ENCODE measurements around the gene TSPAN14. TPM values are rescaled to one million over a fixed set of nuclear protein-coding genes. Genes with fewer than 3 reads are reported as not detected.

TSPAN14 gene
- total RNA-seq, 2 experiments from 2014 or later = 17.0 to 33.4 TPM

DNA sequence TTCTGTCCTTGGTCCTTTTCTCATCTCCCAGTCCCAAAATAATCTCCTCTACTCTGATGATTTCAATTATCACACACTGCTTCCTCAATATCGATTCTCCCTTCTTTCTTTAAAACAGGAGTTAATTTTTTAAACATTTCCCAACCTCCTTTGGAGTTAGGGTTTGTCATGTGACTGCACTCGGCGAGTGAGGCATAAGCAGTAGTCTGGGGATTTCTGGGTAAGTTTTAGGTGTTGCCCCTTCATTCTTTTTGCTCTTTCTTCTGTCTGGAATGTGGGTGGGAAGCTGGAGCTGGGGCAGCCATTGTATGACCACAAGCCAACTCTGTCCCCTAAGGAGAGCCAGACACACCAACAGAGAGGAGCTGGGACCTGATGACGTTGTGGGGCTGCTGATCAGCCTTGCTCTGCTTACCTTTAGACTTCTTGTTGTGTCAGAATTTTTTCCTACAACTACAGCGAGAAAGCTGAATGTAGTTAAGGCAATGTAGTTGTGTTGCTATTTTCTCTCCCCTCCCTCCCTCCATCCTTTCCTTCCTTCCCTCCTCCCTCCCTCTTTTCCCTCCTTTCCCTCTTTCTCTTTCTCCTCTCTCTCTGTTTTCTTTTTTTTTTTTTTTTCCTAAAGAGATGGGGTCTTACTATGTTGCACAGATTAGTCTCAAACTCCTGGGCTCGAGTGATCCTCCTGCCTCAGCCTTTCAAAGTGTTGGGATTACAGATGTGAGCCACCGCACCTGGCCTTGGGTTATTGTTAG is 6.5 kb upstream of the TSPAN14 start:
- no peaks in the 10 kb centered on the region for H3K36me3 ChIP-seq (ENCODE audit: insufficient read depth, low read length)
- H3K27ac ChIP-seq (ENCODE audit: low read depth, low read length, poor library complexity, severe bottlenecking) = no peak overlapping the region
- ChIA-PET CTCF (ENCODE audit: unreplicated experiment) (interaction anchor here (0.9 to 5.5 kb wide), 2 partner anchors 9 to 58 kb away, joined by 3 to 48 read pairs; no protein-coding TSS in a partner anchor), POLR2A (interaction anchor here (0.6 to 0.8 kb wide), 4 partner anchors 30 to 263 kb away, joined by 3 to 4 read pairs (median 4); no protein-coding TSS in a partner anchor)
- no peak for TF ChIP-seq EZH2phosphoT487 (IDR thresholded peaks at IDR 0.05; ENCODE audit: borderline replicate concordance, low read depth, low read length)
- TF ChIP-seq, protein P1, sequence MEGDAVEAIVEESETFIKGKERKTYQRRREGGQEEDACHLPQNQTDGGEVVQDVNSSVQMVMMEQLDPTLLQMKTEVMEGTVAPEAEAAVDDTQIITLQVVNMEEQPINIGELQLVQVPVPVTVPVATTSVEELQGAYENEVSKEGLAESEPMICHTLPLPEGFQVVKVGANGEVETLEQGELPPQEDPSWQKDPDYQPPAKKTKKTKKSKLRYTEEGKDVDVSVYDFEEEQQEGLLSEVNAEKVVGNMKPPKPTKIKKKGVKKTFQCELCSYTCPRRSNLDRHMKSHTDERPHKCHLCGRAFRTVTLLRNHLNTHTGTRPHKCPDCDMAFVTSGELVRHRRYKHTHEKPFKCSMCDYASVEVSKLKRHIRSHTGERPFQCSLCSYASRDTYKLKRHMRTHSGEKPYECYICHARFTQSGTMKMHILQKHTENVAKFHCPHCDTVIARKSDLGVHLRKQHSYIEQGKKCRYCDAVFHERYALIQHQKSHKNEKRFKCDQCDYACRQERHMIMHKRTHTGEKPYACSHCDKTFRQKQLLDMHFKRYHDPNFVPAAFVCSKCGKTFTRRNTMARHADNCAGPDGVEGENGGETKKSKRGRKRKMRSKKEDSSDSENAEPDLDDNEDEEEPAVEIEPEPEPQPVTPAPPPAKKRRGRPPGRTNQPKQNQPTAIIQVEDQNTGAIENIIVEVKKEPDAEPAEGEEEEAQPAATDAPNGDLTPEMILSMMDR (conservative IDR thresholded peaks at IDR 0.05; ENCODE audit: low read length) = no peak
- no peaks in the 10 kb centered on the region for H3K9me2 ChIP-seq (ENCODE audit: insufficient read depth, low read length)
- H4K20me1 ChIP-seq (ENCODE audit: insufficient read depth, low read length) = no peaks in the 10 kb centered on the region
- no peaks in the 10 kb centered on the region for H3K79me2 ChIP-seq (ENCODE audit: insufficient read depth, low read depth, low read length)
- DNase-seq (ENCODE audit: low spot score) = no peak
- H3K4me3 ChIP-seq (ENCODE audit: low read depth, low read length, poor library complexity, severe bottlenecking) = no peak overlapping the region
- BruUV-seq (replicated peaks) = no TSS peak
- H3K4me2 ChIP-seq (ENCODE audit: low read length) = no peak overlapping the region
- intact Hi-C loops (cut with micrococcal nuclease; ENCODE audit: unreplicated experiment) = no loop called here
- H3K4me1 ChIP-seq (ENCODE audit: insufficient read depth, low read length, poor library complexity, severe bottlenecking) = peaks cover 20% of the 10 kb centered on the region
- H2AFZ ChIP-seq (ENCODE audit: low read length) = 0 out of 2 replicates have a peak overlapping the region, but pooled peaks have one; percentile 4
- no peaks in the 10 kb centered on the region for H3K9me3 ChIP-seq (ENCODE audit: low read length)

DNA sequence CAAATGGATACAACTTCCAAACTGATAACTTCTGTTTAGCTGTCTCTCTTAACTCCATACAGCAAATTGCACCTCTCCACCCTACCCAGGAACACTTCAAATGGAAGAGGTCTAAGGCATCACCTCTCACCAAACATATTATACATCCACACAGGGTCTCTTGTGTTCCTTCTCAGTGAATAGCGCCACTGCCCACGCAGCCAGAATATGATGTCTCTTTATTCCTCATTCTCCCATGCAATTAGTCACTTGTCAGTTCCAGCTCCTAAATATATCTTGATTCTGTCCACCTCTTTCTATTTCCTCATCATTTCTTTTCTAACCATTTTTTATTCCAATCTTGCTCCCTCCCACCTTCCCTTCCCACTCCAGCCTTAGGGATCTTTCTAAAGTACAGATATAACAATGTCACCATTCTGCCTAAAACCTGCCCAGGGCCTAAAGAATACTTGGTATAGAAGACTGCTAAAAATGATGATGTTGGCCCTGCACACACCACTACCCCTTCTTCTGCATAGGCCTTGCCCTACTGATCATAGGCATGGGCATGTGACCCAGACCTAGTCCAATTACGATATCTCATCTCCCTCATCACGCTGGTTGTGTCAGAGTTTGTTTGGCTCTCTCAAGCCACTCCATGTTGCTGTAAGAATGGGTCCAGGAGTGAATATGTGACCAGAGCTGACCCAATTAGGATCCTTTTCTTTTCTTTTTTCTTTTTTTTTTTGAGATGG is 5.7 kb upstream of the TSPAN14 start:
- BruUV-seq (replicated peaks) = no TSS peak
- Histone ChIP-seq H4K20me1 (ENCODE audit: insufficient read depth, low read length) (no peaks in the 10 kb centered on the region), H3K9me2 (ENCODE audit: insufficient read depth, low read length) (no peaks in the 10 kb centered on the region), H3K4me2 (ENCODE audit: low read length) (no peak overlapping the region), H3K4me3 (ENCODE audit: low read depth, low read length, poor library complexity, severe bottlenecking) (no peak overlapping the region), H3K4me1 (ENCODE audit: insufficient read depth, low read length, poor library complexity, severe bottlenecking) (peaks cover 24% of the 10 kb centered on the region), H3K79me2 (ENCODE audit: insufficient read depth, low read depth, low read length) (no peaks in the 10 kb centered on the region), H3K9me3 (ENCODE audit: low read length) (no peaks in the 10 kb centered on the region), H3K36me3 (ENCODE audit: insufficient read depth, low read length) (no peaks in the 10 kb centered on the region), H3K27ac (ENCODE audit: low read depth, low read length, poor library complexity, severe bottlenecking) (no peak overlapping the region), H2AFZ (ENCODE audit: low read length) (no peak overlapping the region)
- no peak for TF ChIP-seq EZH2phosphoT487 (IDR thresholded peaks at IDR 0.05; ENCODE audit: borderline replicate concordance, low read depth, low read length)
- TF ChIP-seq, protein P1 (conservative IDR thresholded peaks at IDR 0.05; ENCODE audit: low read length) = no peak
- intact Hi-C loops (cut with micrococcal nuclease; ENCODE audit: unreplicated experiment) = no loop called here
- CTCF ChIA-PET (ENCODE audit: unreplicated experiment) = interaction anchor here (0.9 to 5.5 kb wide), 2 partner anchors 10 to 57 kb away, joined by 3 to 48 read pairs; no protein-coding TSS in a partner anchor
- DNase-seq (ENCODE audit: low spot score) = no peak
- POLR2A ChIA-PET = interaction anchor here (0.6 to 0.8 kb wide), 3 partner anchors 44 to 262 kb away, joined by 3 to 4 read pairs (median 4); no protein-coding TSS in a partner anchor
